ENCODE measurements around the gene GRIK4.
"Not testable (repeated sequence)": the region's sequence is repeated elsewhere in the genome, so short reads cannot be mapped to it uniquely, and the experiment has no call there.

Gene GRIK4

GRCh38 chr11:120610111-120610510, 98.6 kb downstream of the GRIK4 start:
- no peak for DNase-seq

GRCh38 chr11:120611581-120611980, 100.0 kb downstream of the GRIK4 start:
- DNase-seq, result no peak

- DNase-seq, result peak; percentile 49
These were observed 101.1 kb downstream of the GRIK4 start for GRCh38 chr11:120612513-120613263.

GRCh38 chr11:120613264-120614226, 102.0 kb downstream of the GRIK4 start:
- DNase-seq, result no peak

- no peak for DNase-seq
These were observed 103.8 kb downstream of the GRIK4 start for GRCh38 chr11:120615391-120615790.

- no peak for DNase-seq
These were observed 106.9 kb downstream of the GRIK4 start for GRCh38 chr11:120618399-120618798.

GRCh38 chr11:120622189-120622875, 110.8 kb downstream of the GRIK4 start:
- peak; percentile 7 for DNase-seq

- not testable (repeated sequence) for DNase-seq
These were observed 113.4 kb downstream of the GRIK4 start for GRCh38 chr11:120624992-120625391.

GRCh38 chr11:120625565-120625964, 114.0 kb downstream of the GRIK4 start:
- no peak for DNase-seq

- no peak for DNase-seq
These were observed 115.2 kb downstream of the GRIK4 start for GRCh38 chr11:120626791-120627190.

- no peak for DNase-seq
These were observed 116.0 kb downstream of the GRIK4 start for GRCh38 chr11:120627327-120628163.

- DNase-seq, result no peak
These were observed 118.0 kb downstream of the GRIK4 start for GRCh38 chr11:120629407-120630080.

- DNase-seq, result no peak
These were observed 118.6 kb downstream of the GRIK4 start for GRCh38 chr11:120630122-120630521.

- no peak for DNase-seq
These were observed 121.0 kb downstream of the GRIK4 start for GRCh38 chr11:120632579-120632978.

GRCh38 chr11:120633616-120634393, 122.3 kb downstream of the GRIK4 start:
- DNase-seq, result no peak

- DNase-seq, result no peak
These were observed 123.2 kb downstream of the GRIK4 start for GRCh38 chr11:120634706-120635105.

GRCh38 chr11:120635136-120635810, 123.7 kb downstream of the GRIK4 start:
- no peak for DNase-seq

- no peak for DNase-seq
These were observed 125.6 kb downstream of the GRIK4 start for GRCh38 chr11:120637131-120637530.

- no peak for DNase-seq
These were observed 130.8 kb downstream of the GRIK4 start for GRCh38 chr11:120642196-120642894.

GRCh38 chr11:120643284-120643683, 131.7 kb downstream of the GRIK4 start:
- no peak for DNase-seq
